HG03135 (cell line): ENCODE measurements around the gene MAP2.

Experiments used
- ATAC-seq: cut with Tn5 transposase; IDR thresholded peaks from one replicate; pipeline ENCODE4 v1.9.1; 2021; ENCODE audit warnings: mild to moderate bottlenecking, moderate library complexity; ENCODE audit not compliant: unreplicated experiment

MAP2 gene

GRCh38 chr2:209637293-209637692, 213.4 kb downstream of the MAP2 start:
- ATAC-seq, result no peak

- no peak for ATAC-seq
Measured at GRCh38 chr2:209638346-209638745, 214.5 kb downstream of the MAP2 start.

GRCh38 chr2:209640358-209640757, 216.5 kb downstream of the MAP2 start:
- ATAC-seq, result no peak

GRCh38 chr2:209642146-209642820, 218.4 kb downstream of the MAP2 start:
- ATAC-seq, result no peak

- no peak for ATAC-seq
Measured at GRCh38 chr2:209644842-209645241, 221.0 kb downstream of the MAP2 start.

- no peak for ATAC-seq
Measured at GRCh38 chr2:209648714-209649113, 224.9 kb downstream of the MAP2 start.

GRCh38 chr2:209653134-209653533, 229.3 kb downstream of the MAP2 start:
- ATAC-seq, result no peak

GRCh38 chr2:209661286-209661894, 237.5 kb downstream of the MAP2 start:
- ATAC-seq, result no peak

GRCh38 chr2:209662021-209662420, 238.2 kb downstream of the MAP2 start:
- ATAC-seq, result no peak

- no peak for ATAC-seq
Measured at GRCh38 chr2:209663139-209663538, 239.3 kb downstream of the MAP2 start.

- no peak for ATAC-seq
Measured at GRCh38 chr2:209663656-209664055, 239.8 kb downstream of the MAP2 start.

GRCh38 chr2:209666296-209666695, 242.4 kb downstream of the MAP2 start:
- no peak for ATAC-seq

- no peak for ATAC-seq
Measured at GRCh38 chr2:209671020-209671680, 247.3 kb downstream of the MAP2 start.

GRCh38 chr2:209673811-209674210, 250.0 kb downstream of the MAP2 start:
- no peak for ATAC-seq

GRCh38 chr2:209680596-209680995, 256.7 kb downstream of the MAP2 start:
- no peak for ATAC-seq

GRCh38 chr2:209681201-209681735, 257.4 kb downstream of the MAP2 start:
- ATAC-seq, result no peak

- ATAC-seq, result no peak
Measured at GRCh38 chr2:209682646-209683045, 258.8 kb downstream of the MAP2 start.

GRCh38 chr2:209685340-209685739, 261.5 kb downstream of the MAP2 start:
- no peak for ATAC-seq

GRCh38 chr2:209685963-209686362, 262.1 kb downstream of the MAP2 start:
- ATAC-seq, result no peak

- no peak for ATAC-seq
Measured at GRCh38 chr2:209686448-209686847, 262.6 kb downstream of the MAP2 start.

- no peak for ATAC-seq
Measured at GRCh38 chr2:209687323-209687969, 263.6 kb downstream of the MAP2 start.
